Urinary bladder (tissue), 4 donors: Measurements from ENCODE around the gene SMTNL2. TPM values are rescaled to one million over a fixed set of nuclear protein-coding genes. Genes with fewer than 3 reads are reported as not detected.

Experiments used
- DNase-seq: peaks from one replicate; pipeline ENCODE4 v3.0.0-alpha.2; 2015; ENCODE audit errors: extremely low spot score
- H3K27ac ChIP-seq: one replicate; pipeline ENCODE4 v1.5.1; 2013; ENCODE audit warnings: low read depth, mild to moderate bottlenecking, moderate library complexity
- H3K36me3 ChIP-seq: one replicate; pipeline ENCODE4 v1.6.1; 2013; ENCODE audit warnings: mild to moderate bottlenecking, moderate library complexity; ENCODE audit not compliant: insufficient read depth
- H3K4me1 ChIP-seq: one replicate; pipeline ENCODE4 v1.6.1; 2013; ENCODE audit warnings: mild to moderate bottlenecking, moderate library complexity; ENCODE audit not compliant: insufficient read depth
- H3K4me3 ChIP-seq: one replicate; pipeline ENCODE4 v1.5.1; 2013; ENCODE audit warnings: low read depth, low read length
- WGBS: extraction: QIAGEN DNeasy Blood & Tissue Kit; methylation state at CpG from one replicate; pipeline ENCODE4 v1.1.7; 2013; 5-methylcytosine and 5-hydroxymethylcytosine counted together
- polyA plus RNA-seq: library from polyadenylated mRNA; stranded (reverse); fragments of 200-250 nt; gene quantifications from one replicate; pipeline ENCODE4 v1.2.3, GENCODE V29; 2013
- total RNA-seq: library from RNA; depleted of rRNA; stranded (reverse); fragments of >200 nt; gene quantifications from one replicate; pipeline ENCODE4 v1.2.3, GENCODE V29; 2014
- donor health status: healthy with polysubstance abuse.
- donor health status: healthy.

Gene SMTNL2
- total and polyA plus RNA-seq, 2 donors: 5.0 to 8.0 TPM

DNA sequence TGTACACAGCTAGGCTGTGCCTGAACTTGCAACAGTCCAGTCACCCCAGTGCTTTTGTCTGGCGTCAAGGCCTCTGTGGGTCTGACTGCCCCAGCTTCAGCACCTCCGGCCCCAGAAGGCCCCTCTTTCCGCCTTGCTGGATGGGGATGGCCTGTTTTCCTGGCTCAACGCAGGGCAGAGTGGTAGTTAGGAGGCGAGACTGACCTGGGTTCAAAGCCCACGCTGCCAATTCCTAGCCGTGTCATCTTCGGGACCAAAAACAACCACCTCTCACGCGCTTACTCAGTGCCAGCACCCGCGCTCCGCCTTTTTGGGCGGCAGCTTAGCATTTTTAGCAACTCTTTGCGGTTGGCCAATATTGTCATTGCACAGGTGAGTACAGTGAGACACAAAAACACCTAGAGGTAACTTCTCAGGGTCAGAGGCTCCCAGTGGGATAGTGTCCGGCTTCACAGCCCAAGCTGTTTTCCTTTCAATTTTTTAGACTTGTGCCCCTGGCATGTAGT lies 33.7 kb upstream of the SMTNL2 start:
- no peak overlapping the region for H3K27ac ChIP-seq
- H3K4me1 ChIP-seq: peaks cover 4% of the 10 kb centered on the region
- no peak for DNase-seq

DNA sequence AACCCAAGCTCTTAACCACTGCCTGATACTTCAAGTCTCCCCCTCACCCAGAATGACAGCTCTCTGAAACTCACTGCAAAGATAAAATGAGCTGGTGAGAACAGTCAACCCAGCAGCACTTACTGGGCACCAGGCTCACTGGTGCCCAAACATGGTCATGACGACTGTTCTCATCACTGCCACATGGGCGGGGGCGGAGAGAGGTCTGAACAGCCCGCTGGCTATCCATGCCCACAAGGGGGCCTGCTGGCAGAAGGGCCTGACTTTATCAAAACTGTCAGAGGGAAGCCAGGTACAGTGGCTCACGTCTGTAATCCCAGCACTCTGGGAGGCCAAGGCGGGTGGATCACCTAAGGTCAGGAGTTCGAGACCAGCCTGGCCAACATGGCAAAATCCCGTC lies 33.2 kb upstream of the SMTNL2 start:
- Histone ChIP-seq H3K4me1 (peaks cover 4% of the 10 kb centered on the region), H3K36me3 (peaks cover 5% of the 10 kb centered on the region), H3K27ac (no peak overlapping the region), H3K4me3 (no peak overlapping the region)
- WGBS: 85% methylated on average over 8 of the region's 8 CpGs
- DNase-seq: no peak

More for the DNA sequence above, 33.7 kb upstream of the SMTNL2 start:
- 96% methylated on average over 16 of the region's 16 CpGs for WGBS
- peaks cover 5% of the 10 kb centered on the region for H3K36me3 ChIP-seq
- H3K4me3 ChIP-seq: no peak overlapping the region

DNA sequence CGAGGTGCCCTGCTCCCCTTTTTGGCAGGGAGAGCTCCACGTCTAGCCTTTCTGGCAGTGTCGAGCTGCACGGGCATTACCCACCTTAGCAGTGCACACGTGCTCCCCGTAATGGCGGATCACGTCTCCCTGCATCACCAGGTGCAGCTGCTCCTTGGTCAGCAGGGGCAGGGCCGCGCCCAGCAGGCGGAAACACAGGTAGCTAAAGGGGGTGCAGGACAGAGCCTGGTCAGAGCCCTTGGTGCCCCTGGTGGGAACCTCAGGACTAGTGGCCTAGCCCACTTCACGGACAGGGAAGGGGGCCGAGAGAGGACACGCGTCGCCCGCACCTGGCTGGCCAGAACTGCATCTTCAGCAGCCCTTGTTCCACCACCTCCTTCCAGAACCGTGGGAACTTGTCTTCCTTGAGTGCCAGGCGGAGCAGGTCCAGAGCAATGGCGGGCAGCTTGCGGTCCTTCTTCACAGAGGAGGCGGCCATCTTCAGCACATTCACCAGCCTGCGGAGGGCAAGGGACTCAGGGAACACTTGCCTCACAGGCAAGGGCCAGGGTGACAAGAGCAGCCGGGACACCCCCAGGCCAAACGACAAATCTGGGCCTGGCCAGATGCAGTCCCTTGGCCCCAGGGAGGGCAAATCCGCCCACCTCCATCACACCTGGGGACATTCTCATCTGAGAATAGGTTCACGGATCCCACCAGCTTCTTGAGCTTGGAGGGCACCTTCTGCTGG lies 32.4 kb upstream of the SMTNL2 start:
- Histone ChIP-seq H3K27ac (no peak overlapping the region), H3K4me3 (no peak overlapping the region), H3K4me1 (peaks cover 4% of the 10 kb centered on the region), H3K36me3 (peaks cover 5% of the 10 kb centered on the region)
- DNase-seq: no peak
- 95% methylated on average over 27 of the region's 27 CpGs for WGBS

DNA sequence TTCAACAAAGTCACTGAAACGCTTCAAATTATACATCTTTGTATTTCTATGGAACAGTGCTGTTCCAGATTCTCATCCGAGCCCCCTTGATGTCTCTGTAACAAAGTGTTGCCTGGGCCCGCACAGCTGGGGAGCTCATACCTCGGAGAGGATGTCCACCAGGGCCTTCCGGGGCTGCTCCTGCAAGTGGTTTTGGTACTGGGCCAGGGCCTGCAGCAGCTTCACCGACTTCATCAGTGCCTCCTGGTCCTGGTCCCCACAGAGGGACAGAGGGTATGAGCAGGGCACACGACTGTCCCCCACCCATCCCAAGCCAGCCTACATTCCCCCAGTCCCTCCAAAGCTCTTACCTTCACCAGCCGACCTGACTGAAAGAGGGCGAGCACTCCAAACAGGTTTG lies 30.7 kb upstream of the SMTNL2 start:
- peaks cover 4% of the 10 kb centered on the region for H3K36me3 ChIP-seq
- peaks cover 4% of the 10 kb centered on the region for H3K4me1 ChIP-seq
- DNase-seq: no peak
- WGBS: 78% methylated on average over 9 of the region's 9 CpGs
- no peak overlapping the region for H3K27ac ChIP-seq
- H3K4me3 ChIP-seq: no peak overlapping the region

DNA sequence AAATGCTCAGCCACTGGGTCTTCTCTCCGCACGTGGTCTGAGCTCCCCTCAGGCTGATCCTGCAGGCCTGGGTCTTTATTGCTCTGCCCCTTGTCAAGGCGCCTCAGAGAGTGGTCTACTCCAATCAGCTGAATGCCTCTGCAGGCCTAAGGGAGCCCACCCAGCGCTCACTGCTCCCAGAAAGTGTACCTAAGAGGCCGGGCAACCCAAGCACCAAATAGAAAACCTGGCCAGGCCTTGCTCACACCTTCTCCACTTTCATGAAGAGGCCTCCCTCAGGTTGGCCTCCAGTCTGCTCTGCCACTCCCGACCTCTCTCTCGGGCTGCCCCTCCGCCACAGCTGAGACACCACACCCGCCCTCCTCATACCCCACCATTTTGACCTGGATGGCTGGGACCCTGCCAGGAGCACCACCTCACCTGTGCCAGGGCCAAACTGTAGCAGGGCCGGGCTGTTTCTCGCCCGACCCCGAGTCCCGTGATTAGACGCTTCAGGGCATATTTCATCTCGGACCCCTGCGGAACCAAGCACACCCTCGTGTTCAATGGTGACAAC lies 29.8 kb upstream of the SMTNL2 start:
- 13% methylated on average over 18 of the region's 18 CpGs for WGBS
- no peak overlapping the region for H3K27ac ChIP-seq
- H3K36me3 ChIP-seq: no peaks in the 10 kb centered on the region
- H3K4me3 ChIP-seq: peak overlapping the region; percentile 65
- peaks cover 4% of the 10 kb centered on the region for H3K4me1 ChIP-seq
- no peak for DNase-seq

DNA sequence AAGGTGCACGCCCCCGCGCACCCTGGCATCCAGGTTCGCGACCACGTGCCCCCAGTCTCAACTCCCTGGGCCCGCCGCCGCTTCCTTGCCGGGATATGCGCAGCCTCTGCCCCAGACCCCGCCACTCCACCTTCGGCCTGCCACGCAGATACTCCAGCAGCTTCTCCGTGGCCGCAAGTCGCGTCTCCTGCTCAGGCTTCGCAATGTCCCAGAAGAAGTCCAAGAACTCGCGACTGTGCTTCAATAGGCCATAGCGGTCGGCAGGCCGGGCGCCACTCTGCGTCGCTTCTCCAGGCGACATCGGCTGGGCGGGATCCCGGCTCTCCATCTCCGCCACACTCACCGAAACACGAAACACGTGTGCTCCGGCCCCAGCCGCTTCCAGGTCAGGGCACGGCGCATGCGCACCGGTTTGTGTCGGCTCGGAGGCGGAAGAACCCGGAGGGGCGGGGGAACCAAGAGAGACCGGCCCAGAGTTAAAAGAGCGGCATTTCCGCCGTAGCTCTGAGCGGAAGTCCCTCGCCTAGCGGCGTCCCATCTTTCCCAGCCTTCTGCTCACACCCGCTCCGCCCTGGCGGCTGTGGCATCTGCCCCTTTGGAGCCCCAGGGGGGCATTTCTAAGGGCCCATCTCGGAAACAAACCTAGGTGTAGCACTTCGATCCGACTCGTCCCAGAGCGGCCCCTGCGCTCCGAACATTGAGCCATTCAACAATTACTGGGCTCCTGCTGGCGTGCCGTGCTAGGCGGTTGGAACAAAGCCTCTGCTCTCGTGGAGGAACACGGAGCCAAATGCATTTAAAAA lies 29.1 kb upstream of the SMTNL2 start, which contains the start of gene MYBBP1A:
Gene MYBBP1A, minus strand, starts transcription at position 388 of the 803 bp plus-strand sequence. Its CDS starts 60 bp downstream, at position 328.
- peak within 1 kb of the TSS; percentile 77 for H3K27ac ChIP-seq
- under 1% methylated on average over 69 of the region's 69 CpGs for whole genome bisulfite sequencing
- no peaks in the 10 kb centered on the region for H3K36me3 ChIP-seq
- H3K4me1 ChIP-seq: peaks cover 4% of the 10 kb centered on the region
- DNase-seq: peak; percentile 92
- H3K4me3 ChIP-seq: peak within 1 kb of the TSS; percentile 65

DNA sequence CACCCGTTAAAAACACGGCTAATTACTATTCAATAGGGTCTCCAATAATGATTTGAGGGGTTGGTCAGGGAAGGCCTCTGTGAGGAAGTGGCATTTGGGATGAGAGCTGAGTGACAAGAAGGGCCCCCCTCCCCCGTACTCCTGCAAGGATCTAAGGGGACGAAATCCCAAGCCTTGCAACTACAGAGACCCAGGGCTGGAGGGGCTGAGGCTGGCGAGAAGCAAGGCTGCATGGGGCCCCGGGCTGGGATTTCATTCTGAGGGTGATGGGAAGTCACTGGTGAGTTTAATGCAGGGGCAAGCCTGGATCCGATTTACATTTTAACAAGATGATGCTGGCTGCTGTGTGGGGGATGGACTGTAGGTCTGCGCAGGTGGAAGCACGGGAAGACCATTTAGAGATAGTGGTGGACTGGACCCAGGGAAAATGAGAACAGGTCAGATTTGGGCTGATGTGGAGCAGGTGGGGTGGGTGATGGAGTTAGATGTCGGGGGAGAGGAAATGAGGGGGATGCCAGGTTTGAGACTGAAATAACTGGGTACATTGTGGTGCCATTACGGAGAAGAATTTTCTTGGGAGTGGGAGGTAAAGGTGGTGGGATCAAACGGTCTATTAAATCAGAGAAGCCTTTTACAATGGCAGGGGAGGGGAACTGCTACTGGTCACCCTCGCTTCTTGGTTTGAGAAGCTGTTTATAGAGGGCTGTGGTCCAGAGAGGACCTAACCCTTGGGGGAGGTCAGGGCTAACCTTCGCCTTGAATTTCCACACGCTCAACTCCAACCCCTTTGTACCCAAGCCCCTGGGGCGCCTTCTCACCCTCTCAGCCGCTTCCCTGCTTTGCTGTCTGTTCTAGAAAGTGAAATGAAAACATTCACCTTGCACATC lies 28.2 kb upstream of the SMTNL2 start:
- no peaks in the 10 kb centered on the region for H3K36me3 ChIP-seq
- WGBS: 56% methylated on average over 17 of the region's 17 CpGs
- peaks cover 4% of the 10 kb centered on the region for H3K4me1 ChIP-seq
- no peak for DNase-seq
- H3K27ac ChIP-seq: no peak overlapping the region
- peak overlapping the region; percentile 65 for H3K4me3 ChIP-seq

DNA sequence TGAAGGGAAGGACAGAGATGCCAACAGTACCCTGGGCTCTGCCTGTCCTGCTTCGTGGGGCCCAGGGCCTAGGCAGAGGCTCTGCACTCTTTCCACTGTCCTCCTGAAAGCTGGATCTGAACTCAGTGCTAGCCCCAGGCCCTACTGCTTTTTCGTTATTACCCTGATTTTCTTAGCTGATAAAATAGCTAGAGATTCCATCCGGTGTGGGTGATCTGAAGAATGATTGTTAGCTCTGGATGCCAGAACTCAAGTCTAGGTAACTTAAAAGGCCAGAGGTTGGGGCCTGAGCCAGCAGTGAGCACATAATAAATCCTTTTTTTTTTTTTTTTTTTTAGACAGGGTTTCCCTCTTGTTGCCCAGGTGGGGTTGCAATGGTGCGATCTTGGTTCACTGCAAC lies 27.3 kb upstream of the SMTNL2 start:
- no peak for DNase-seq
- Histone ChIP-seq H3K36me3 (no peaks in the 10 kb centered on the region), H3K27ac (no peak overlapping the region), H3K4me1 (peaks cover 4% of the 10 kb centered on the region), H3K4me3 (no peak overlapping the region)
- 78% methylated on average over 4 of the region's 4 CpGs for WGBS

DNA sequence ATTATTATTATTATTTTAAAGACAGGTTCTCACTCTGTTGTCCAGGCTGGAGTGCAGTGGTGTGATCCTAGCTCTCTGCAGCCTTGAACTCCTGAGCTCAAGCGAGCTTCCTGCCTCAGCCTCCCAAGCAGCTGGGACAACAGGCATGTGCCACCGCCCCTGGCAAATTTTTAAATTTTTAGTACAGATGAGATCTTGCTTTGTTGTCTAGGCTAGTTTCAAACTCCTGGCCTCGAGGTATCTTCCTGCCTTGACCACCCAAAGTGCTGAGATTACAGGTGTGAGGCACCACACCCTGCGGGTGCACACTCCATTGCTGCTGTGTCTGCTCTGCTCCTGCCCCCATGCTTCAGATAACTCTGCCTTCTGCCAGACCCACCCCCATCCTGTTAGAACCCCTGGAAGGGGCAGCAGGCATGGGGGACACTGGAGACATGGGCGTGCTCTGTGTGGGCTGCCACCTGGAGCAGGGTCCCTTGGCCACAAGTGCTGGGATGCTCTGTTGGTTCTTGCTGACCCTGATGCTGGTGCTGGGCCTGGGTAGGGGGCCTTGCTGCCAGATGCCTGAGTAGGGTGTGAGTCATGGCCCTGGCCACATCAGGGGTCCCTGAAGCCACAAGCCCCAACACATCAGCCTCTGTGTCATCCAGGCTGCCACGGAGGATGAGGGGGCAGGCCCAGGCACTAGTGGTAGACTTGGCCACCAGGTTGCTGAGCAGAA lies 26.5 kb upstream of the SMTNL2 start:
- Histone ChIP-seq H3K36me3 (no peaks in the 10 kb centered on the region), H3K27ac (no peak overlapping the region), H3K4me1 (peaks cover 4% of the 10 kb centered on the region), H3K4me3 (no peak overlapping the region)
- WGBS: 91% methylated on average over 6 of the region's 6 CpGs
- DNase-seq: no peak

DNA sequence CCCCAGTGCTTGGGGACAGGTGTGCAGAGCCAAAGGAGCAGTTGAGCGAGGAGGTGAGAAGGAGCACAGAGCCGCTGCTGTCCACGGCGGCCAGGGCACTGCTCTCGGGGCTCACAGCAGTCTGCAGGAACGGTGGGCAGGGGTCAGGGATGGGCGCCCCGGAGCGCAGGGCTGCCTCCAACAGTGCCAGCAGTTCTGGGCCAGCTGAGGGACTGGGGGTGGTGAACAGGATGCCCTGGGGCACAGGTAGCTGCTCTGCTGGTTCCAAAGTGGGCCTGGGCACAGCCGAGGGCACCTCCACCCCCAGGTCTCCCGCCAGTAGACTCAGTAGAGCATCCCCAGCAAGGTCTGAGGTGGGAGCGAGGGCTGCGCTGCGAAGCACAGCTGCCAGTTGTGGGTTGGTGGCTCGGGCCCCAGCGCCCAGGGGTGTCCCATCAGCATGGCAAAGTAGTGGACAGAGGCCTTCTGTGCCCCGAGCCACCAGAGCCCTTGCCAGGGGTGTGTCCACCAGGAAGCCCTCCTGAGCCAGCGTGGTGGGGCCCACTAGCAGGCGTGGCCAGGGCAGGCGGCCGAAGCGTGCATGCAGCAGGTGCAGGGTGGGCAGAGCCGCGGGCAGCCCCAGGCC lies 25.9 kb upstream of the SMTNL2 start:
- no peak overlapping the region for H3K4me3 ChIP-seq
- H3K36me3 ChIP-seq: no peaks in the 10 kb centered on the region
- 91% methylated on average over 24 of the region's 24 CpGs for WGBS
- peaks cover 4% of the 10 kb centered on the region for H3K4me1 ChIP-seq
- DNase-seq: no peak
- no peak overlapping the region for H3K27ac ChIP-seq

DNA sequence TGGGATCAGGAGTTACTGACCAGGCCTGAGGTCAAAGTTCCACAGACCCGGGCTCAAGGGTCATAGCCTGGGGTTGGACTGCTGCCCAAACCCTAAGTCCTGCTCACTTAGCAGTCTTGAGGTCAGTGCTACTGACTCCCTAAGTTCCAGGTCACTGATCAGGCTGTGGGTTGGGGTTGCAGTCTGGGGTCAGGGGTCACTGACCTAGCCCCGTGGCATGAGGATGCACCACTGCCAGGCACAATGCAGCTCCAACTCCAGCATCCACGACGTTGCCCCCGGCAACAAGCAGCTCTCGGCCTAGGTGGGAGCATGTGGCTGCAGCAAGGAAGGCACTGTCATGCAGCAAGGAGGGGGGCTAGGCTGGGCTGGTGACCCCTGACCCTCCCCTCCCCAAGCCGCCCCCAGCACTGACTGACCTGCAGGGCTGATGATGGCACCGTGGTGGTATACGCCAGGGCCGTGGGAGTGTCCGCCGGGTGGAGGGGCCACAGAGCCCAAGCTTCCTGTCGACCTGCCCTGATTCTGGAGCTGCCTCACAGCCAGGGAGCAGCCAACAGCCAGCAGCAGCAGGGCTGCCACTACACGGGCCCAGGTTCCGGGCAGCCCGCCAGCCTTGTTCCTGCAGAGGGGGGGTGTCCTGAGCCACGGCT lies 25.1 kb upstream of the SMTNL2 start:
- Histone ChIP-seq H3K27ac (no peak overlapping the region), H3K36me3 (no peaks in the 10 kb centered on the region), H3K4me1 (peaks cover 3% of the 10 kb centered on the region), H3K4me3 (no peak overlapping the region)
- WGBS: 68% methylated on average over 17 of the region's 17 CpGs
- DNase-seq: no peak

DNA sequence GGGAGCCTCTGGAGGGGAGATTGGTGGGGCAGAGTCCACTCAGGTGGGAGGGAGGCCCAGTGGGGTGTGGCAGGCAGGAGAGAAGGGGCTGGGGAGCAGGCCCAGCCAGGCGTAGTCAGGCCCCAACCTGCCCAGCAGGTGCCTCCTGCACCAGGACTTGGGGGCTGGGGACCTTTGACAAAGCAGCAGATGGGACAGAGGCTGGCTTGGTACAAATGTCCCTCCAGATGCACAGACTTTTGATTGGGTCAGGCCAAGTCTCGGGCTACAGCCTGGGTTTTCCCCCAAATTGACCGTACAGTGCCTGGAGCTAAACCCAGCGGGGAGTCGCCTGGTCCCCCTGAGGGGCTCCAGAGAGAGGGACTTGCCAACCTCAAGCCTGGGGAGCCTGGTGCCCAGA lies 24.4 kb upstream of the SMTNL2 start:
- Histone ChIP-seq H3K27ac (peak overlapping the region; percentile 81), H3K4me1 (no peaks in the 10 kb centered on the region), H3K4me3 (no peak overlapping the region), H3K36me3 (no peaks in the 10 kb centered on the region)
- DNase-seq: no peak
- 88% methylated on average over 5 of the region's 5 CpGs for WGBS
